ENCODE data around the gene XRCC6.

DNA sequence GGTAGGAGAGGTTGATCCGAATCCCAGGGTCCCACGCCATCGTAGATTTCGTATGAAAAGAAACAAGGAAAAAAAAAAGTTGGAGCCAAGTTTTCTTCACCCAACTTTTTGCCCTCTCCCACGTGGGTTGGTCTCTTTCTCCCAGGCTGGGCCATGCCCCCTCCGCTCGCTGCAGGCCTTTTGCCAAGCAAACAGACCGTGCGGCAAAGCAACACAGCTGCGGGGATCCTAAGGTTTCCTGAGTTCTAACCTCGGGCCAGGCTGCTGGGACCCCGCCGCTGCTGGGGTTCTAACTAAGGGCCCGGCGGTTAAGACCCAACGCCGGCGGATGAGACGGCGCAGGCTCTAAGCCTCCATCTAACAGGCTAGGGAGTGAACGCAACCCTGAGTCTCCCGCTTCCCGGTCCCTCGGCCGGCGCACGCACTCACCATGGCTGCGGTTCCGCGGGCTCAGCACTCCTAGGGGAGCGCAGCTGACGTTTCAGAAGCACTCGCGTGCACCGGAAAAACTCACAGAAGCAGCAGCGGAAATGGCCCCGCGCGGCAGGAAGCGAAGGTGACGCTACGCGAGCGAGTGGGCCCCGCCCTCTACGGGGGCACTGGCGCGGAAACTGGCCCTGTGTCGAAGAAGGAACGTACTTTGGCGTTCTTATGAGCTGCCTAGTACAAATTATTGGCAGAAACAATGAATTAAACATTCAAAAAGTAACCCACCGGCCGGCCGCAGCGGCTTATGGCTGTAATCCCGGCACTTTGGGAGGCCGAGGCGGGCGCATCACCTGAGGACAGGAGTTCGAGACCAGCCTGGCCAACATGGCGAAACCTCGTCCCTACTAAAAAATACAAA, 67.5 kb downstream of the XRCC6 start, which contains the start of gene SNU13:
- TF ChIP-seq, protein P1, sequence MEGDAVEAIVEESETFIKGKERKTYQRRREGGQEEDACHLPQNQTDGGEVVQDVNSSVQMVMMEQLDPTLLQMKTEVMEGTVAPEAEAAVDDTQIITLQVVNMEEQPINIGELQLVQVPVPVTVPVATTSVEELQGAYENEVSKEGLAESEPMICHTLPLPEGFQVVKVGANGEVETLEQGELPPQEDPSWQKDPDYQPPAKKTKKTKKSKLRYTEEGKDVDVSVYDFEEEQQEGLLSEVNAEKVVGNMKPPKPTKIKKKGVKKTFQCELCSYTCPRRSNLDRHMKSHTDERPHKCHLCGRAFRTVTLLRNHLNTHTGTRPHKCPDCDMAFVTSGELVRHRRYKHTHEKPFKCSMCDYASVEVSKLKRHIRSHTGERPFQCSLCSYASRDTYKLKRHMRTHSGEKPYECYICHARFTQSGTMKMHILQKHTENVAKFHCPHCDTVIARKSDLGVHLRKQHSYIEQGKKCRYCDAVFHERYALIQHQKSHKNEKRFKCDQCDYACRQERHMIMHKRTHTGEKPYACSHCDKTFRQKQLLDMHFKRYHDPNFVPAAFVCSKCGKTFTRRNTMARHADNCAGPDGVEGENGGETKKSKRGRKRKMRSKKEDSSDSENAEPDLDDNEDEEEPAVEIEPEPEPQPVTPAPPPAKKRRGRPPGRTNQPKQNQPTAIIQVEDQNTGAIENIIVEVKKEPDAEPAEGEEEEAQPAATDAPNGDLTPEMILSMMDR (IDR thresholded peaks at IDR 0.05): no peak
- TF ChIP-seq POLR2AphosphoS5 (IDR thresholded peaks at IDR 0.05; ENCODE audit: insufficient read depth in 1 of 2, low read depth in 1 of 2): peak; percentile 97 to 98

All from vagina (tissue), 2 donors.